K562 (cell line): ENCODE data around the gene CAPZA1. TPM values are rescaled to one million over a fixed set of nuclear protein-coding genes. Genes with fewer than 3 reads are reported as not detected.

Experiments used
- ATAC-seq: fragments of 200-7000 bp; cut with Tn5 transposase; 3 replicates; pipeline ENCODE4 v1.9.1; 2020; ENCODE audit warnings: moderate library complexity
- BruUV-seq: library from RNA; stranded (reverse); fragments of 400-500 nt; replicated peaks from 2 replicates; lab custom pipeline; 2021; lab: Mats Ljungman, UMichigan
- CTCF ChIA-PET: fragments of 300-600 bp; formaldehyde crosslinking; extraction: SDS; loops from one replicate; lab custom pipeline; 2021; ENCODE audit warnings: low intra/inter-chr PET ratio; lab: Yijun Ruan, JAX
- POLR2A ChIA-PET: fragments of 300-600, 350-650 bp; sonication (Branson Sonifier 250); formaldehyde crosslinking; extraction: SDS; loops from one replicate; lab custom pipeline; 2021; ENCODE audit warnings: antibody characterized with exemption, inconsistent platforms; lab: Yijun Ruan, JAX
- DNase-seq, 4 experiments: peaks; one replicate each; pipeline versions ENCODE4 v3.0.0 to v3.0.0-alpha.2; 2011 to 2018; ENCODE audit warnings: low spot score in 3 of 4, mixed read lengths in 3 of 4; ENCODE audit errors: extremely low read depth in 1 of 4
- FAIRE-seq: peaks from 2 replicates; lab custom pipeline; 2011; peaks lifted over from hg19 to GRCh38; lab: Jason Lieb, UNC
- H2AFZ ChIP-seq: 2 replicates; pipeline ENCODE4 v1.6.0; 2011; ENCODE audit warnings: low read depth, low read length, control low read depth, inconsistent platforms
- H3K27ac ChIP-seq: fragments of 200-600 bp; 3 replicates; pipeline ENCODE4 v1.8.0; 2011; ENCODE audit warnings: low read depth, mild to moderate bottlenecking, control low read depth, inconsistent platforms, low read length, moderate library complexity, mixed read lengths; ENCODE audit errors: extremely low read depth
- H3K27me3 ChIP-seq, 2 experiments: fragments of 300-600 bp in 1 of 2; 2 replicates in 1 of 2; 3 replicates in 1 of 2; pipeline versions ENCODE4 v1.6.0 to v1.8.0; 2011; ENCODE audit warnings: inconsistent platforms in 2 of 2, low read length in 2 of 2, mild to moderate bottlenecking in 1 of 2, mixed read lengths in 1 of 2, moderate library complexity in 1 of 2; ENCODE audit not compliant: control insufficient read depth in 2 of 2, insufficient read depth in 2 of 2
- H3K36me3 ChIP-seq: fragments of 300-600 bp; 3 replicates; pipeline ENCODE4 v1.8.0; 2011; ENCODE audit warnings: mild to moderate bottlenecking, low read length, inconsistent platforms; ENCODE audit not compliant: control insufficient read depth, insufficient read depth
- H3K4me1 ChIP-seq, 2 experiments: fragments of 200-600 bp in 1 of 2; replicated peaks in 1 of 2; 2 replicates in 1 of 2; 3 replicates in 1 of 2; pipeline versions ENCODE4 v1.5.1 to v1.8.0; 2011; ENCODE audit warnings: inconsistent platforms in 2 of 2, low read length in 2 of 2, mild to moderate bottlenecking in 1 of 2, mixed read lengths in 1 of 2, moderate library complexity in 1 of 2; ENCODE audit not compliant: control insufficient read depth in 2 of 2, insufficient read depth in 2 of 2
- H3K4me2 ChIP-seq: 2 replicates; pipeline ENCODE4 v1.6.1; 2011; ENCODE audit warnings: low read length, control low read depth, inconsistent platforms, mixed read lengths; ENCODE audit not compliant: insufficient read depth
- H3K4me3 ChIP-seq: fragments of 200-600 bp; sonication (generic), shearing (Covaris generic); 2 replicates; pipeline ENCODE4 v1.5.1; 2016; ENCODE audit warnings: control low read depth, inconsistent platforms
- H3K79me2 ChIP-seq: fragments of 200-600 bp; 3 replicates; pipeline ENCODE4 v1.8.0; 2011; ENCODE audit warnings: low read length, inconsistent platforms; ENCODE audit not compliant: control insufficient read depth, insufficient read depth
- H3K9ac ChIP-seq, 2 experiments: 2 replicates each; pipeline versions ENCODE4 v1.6.0 to v1.6.1; 2011; ENCODE audit warnings: low read depth in 2 of 2, low read length in 2 of 2, control low read depth in 1 of 2, inconsistent platforms in 1 of 2, mild to moderate bottlenecking in 1 of 2, mixed read lengths in 1 of 2; ENCODE audit not compliant: insufficient read depth in 1 of 2
- H3K9me1 ChIP-seq: one replicate; pipeline ENCODE4 v1.6.0; 2011; ENCODE audit warnings: inconsistent platforms, mild to moderate bottlenecking, low read length, moderate library complexity; ENCODE audit not compliant: control insufficient read depth, insufficient read depth
- H3K9me3 ChIP-seq: replicated peaks from 2 replicates; pipeline ENCODE4 v1.5.1; 2011; ENCODE audit warnings: low read depth, low read length, inconsistent platforms; ENCODE audit not compliant: control insufficient read depth, insufficient read depth
- H4K20me1 ChIP-seq: replicated peaks from 2 replicates; pipeline ENCODE4 v1.6.1; 2011; ENCODE audit warnings: low read length, inconsistent platforms, mixed read lengths; ENCODE audit not compliant: control insufficient read depth, insufficient read depth
- FOS ChIP-seq: IDR thresholded peaks from 3 replicates; pipeline ENCODE4 v1.6.1; 2011; ENCODE audit not compliant: insufficient read length; ENCODE audit errors: extremely low read depth
- GABPA ChIP-seq: fragments of 200-800 bp; sonication (Bioruptor generic); conservative IDR thresholded peaks from 2 replicates; pipeline ENCODE4 v1.6.1; 2016; ENCODE audit warnings: low read depth, missing genetic modification characterization, missing compliant biosample characterization
- HDAC3 ChIP-seq: fragments of 450-650 bp; IDR thresholded peaks from 2 replicates; pipeline ENCODE4 v1.6.1; 2018; ENCODE audit warnings: borderline replicate concordance, mild to moderate bottlenecking, moderate library complexity; ENCODE audit not compliant: partially characterized antibody
- HEY1 ChIP-seq: fragments of 250-450 bp; sonication (Bioruptor Pico); IDR thresholded peaks from 2 replicates; pipeline ENCODE4 v1.5.0; 2020; ENCODE audit warnings: mild to moderate bottlenecking, moderate library complexity, borderline replicate concordance
- IFI16 ChIP-seq: fragments of 250-450 bp; sonication (Bioruptor Pico); IDR thresholded peaks from 2 replicates; pipeline ENCODE4 v2.1.2; 2022; ENCODE audit warnings: mild to moderate bottlenecking, inconsistent platforms
- JUN ChIP-seq, 2 experiments: sonication (generic) in 1 of 2; formaldehyde crosslinking in 1 of 2; IDR thresholded peaks; 2 replicates each; pipeline versions ENCODE4 v1.6.1 to v1.8.0; 2012 to 2022; ENCODE audit warnings: borderline replicate concordance in 2 of 2, mild to moderate bottlenecking in 2 of 2, improper control_type of control experiment in 1 of 2, low read depth in 1 of 2, low read length in 1 of 2, missing genetic modification reagents in 1 of 2
- MLX ChIP-seq, 2 experiments: fragments of 450-650 bp in 1 of 2; sonication (generic) in 1 of 2; formaldehyde crosslinking; conservative IDR thresholded peaks; 2 replicates each; pipeline versions ENCODE4 v1.4.0 to v1.8.1; 2020 to 2022; ENCODE audit warnings: mild to moderate bottlenecking in 1 of 2, missing genetic modification reagents in 1 of 2
- RBM25 ChIP-seq: fragments of 200-400 bp; formaldehyde crosslinking; IDR thresholded peaks from 2 replicates; pipeline ENCODE4 v1.6.1; 2018; ENCODE audit warnings: low read length, low read depth, moderate library complexity; ENCODE audit not compliant: severe bottlenecking
- ZBTB43 ChIP-seq: sonication (generic); formaldehyde crosslinking; IDR thresholded peaks from 2 replicates; pipeline ENCODE4 v1.8.0; 2023; ENCODE audit warnings: mild to moderate bottlenecking, missing genetic modification reagents
- ZNF121 ChIP-seq: sonication (generic); formaldehyde crosslinking; conservative IDR thresholded peaks from 2 replicates; pipeline ENCODE4 v1.8.0; 2022; ENCODE audit warnings: missing genetic modification reagents
- ZNF778 ChIP-seq: fragments of 450-650 bp; formaldehyde crosslinking; IDR thresholded peaks from 2 replicates; pipeline ENCODE4 v1.4.0; 2020; ENCODE audit warnings: mild to moderate bottlenecking, moderate library complexity
- WGBS: fragments of 100-300 bp; shearing (Covaris generic); methylation state at CpG from one replicate; pipeline ENCODE4 v1.1.6; 2016; ENCODE audit warnings: low coverage, mixed read lengths; ENCODE audit not compliant: insufficient coverage; ENCODE audit errors: missing lambda C conversion rate; 5-methylcytosine and 5-hydroxymethylcytosine counted together
- in situ Hi-C: fragments of 300-500 bp; cut with MboI; formaldehyde crosslinking; loops from 4 replicates; pipeline ENCODE4 v1.15.0; 2018; ENCODE audit warnings: inconsistent platforms, mixed read lengths
- intact Hi-C: fragments of 100-400 bp; cut with micrococcal nuclease; formaldehyde crosslinking; loops from 2 replicates; pipeline ENCODE4 v1.14.2; 2022
- polyA plus RNA-seq, 8 experiments: library from polyadenylated mRNA; depleted of rRNA in 4 of 8; stranded (reverse) in 5 of 8; unstranded in 3 of 8; fragments of >200 nt; fragmentation: Nextera tagmentation in 2 of 8; fragmentation: Illumina TruSeq in 1 of 8; extraction: Ambion mirVana in 2 of 8; extraction: Trizol in 1 of 8; gene quantifications; 2 replicates each; pipeline versions ENCODE4 v1.2.1 to v1.2.3, GENCODE V29; 2011 to 2014; ENCODE audit warnings: inconsistent platforms in 1 of 8, missing spikeins in 1 of 8
- total RNA-seq, 7 experiments: library from RNA; depleted of rRNA in 6 of 7; stranded (reverse); fragments of >200 nt in 6 of 7; fragmentation: Illumina TruSeq in 2 of 7; extraction: Trizol in 2 of 7; gene quantifications; 2 replicates each; pipeline versions ENCODE4 v1.2.1 to v1.2.3, GENCODE V29; 2011 to 2021; ENCODE audit warnings: low replicate concordance in 1 of 7

Gene CAPZA1
- total and polyA plus RNA-seq, 9 of the 15 experiments (the other 6 are each of a cell fraction or from before 2014, with no cell fraction given): 237 to 1,020 (median 306) TPM

- Histone ChIP-seq H3K4me3 (no peak overlapping the region), H3K4me1 (peaks cover 17 to 26% of the 10 kb centered on the region in 2 experiments), H3K9ac (no peak overlapping the region; a peak in 1 of 4 replicates), H3K9me1 (no peaks in the 10 kb centered on the region), H3K27ac (no peak overlapping the region), H3K4me2 (no peak overlapping the region), H3K9me3 (no peaks in the 10 kb centered on the region), H3K27me3 (no peaks in the 10 kb centered on the region), H3K36me3 (peaks cover 22% of the 10 kb centered on the region; the same call in 1 of the 3 replicates), H3K79me2 (peaks cover 84% of the 10 kb centered on the region), H2AFZ (no peak overlapping the region), H4K20me1 (peaks cover 23% of the 10 kb centered on the region)
- no TSS peak for BruUV-seq
- no peak; the same call in 2 of the 3 replicates for ATAC-seq
- TF ChIP-seq RBM25: no peak
- TF ChIP-seq MLX (CRISPR knock-in tag; conservative IDR thresholded peaks at IDR 0.05): no peak
- TF ChIP-seq ZNF121 (CRISPR knock-in tag): no peak
- TF ChIP-seq ZNF778 (CRISPR knock-in tag): no peak
- TF ChIP-seq FOS: no peak
- no peak for TF ChIP-seq IFI16 (CRISPR knock-in tag)
- TF ChIP-seq ZBTB43: no peak
- TF ChIP-seq HEY1: no peak
- no peak for TF ChIP-seq JUN (IDR thresholded peaks at IDR 0.05; ENCODE audit: borderline replicate concordance, low read depth, low read length)
- no peak for TF ChIP-seq JUN (CRISPR knock-in tag; IDR thresholded peaks at IDR 0.05; ENCODE audit: borderline replicate concordance)
- TF ChIP-seq HDAC3: no peak
- TF ChIP-seq GABPA (tag): no peak
- in situ Hi-C loops: no loop called here
- CTCF ChIA-PET: no interaction called here
- FAIRE-seq: no peak
- DNase-seq: no peak
- intact Hi-C loops: no loop called here
- POLR2A ChIA-PET: interaction anchor here (0.8 to 3.4 kb wide), 8 partner anchors 7 to 37 kb away, joined by 3 to 14 read pairs (median 4); partner anchors contain the start of genes CAPZA1, MOV10 and ST7L
- 87% methylated on average over 1 of the region's 1 CpG for WGBS
These were observed 18.4 kb downstream of the CAPZA1 start for GRCh38 chr1:112638110-112638428.
